ENCODE data around the gene RNF220. TPM values are rescaled to one million over a fixed set of nuclear protein-coding genes. Genes with fewer than 3 reads are reported as not detected.
"Not testable (repeated sequence)": the region's sequence is repeated elsewhere in the genome, so short reads cannot be mapped to it uniquely, and the experiment has no call there.

The RNF220 gene
- polyA plus RNA-seq, 3 donors = 33.3 to 60.4 (median 46.9) TPM

DNA sequence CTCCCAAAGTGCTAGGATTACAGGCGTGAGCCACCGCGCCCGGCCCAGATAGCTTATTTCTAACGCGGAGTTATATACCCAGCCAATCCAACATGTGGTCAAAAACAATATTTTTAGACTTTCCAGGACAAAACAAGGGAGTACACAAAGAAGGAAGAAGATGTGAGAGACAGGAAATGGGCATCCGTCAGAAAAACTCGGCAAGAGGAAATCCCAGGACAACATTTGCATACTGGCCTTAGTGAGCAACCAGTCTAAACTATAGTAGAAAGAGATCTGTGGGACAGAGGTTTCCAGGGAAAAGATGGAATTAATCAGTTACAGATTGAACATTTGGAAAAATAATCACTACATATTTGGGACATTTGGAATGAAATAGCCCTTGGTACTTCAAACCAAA lies 280.8 kb downstream of the RNF220 start:
- H3K27ac ChIP-seq (ENCODE audit: low read depth, low read length) = no peak overlapping the region
- 71 to 88% (median 75%) methylated on average over 8 of the region's 8 CpGs for WGBS, 3 donors

DNA sequence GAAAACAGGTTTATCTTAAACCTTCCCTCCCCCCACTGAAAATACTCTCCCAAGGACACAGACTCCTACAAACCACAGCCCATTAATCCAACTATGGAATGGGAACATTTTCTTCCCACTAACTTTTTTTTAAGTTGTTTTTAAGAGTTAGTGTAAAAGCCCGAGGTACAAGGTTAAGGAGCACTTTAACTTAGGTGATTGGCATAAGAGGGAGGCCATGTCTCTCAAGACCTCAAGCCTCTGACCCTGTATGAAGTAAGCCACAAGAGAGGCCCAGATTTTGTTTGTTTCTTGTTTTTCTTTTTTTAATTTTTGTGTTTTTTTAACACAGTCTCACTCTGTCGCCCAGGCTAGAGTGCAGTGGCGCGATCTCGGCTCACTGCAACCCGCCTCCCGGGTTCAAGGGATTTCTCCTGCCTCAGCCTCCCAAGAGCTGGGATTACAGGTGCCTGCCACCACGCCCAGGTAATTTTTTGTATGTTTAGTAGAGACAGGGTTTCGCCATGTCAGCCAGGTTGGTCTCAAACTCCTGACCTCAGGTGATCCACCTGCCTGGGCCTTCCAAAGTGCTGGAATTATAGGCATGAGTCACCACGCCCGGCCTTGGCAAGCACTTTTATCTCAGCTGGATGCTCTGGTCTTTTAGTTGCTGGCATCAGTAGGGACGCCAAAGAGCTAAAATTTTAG lies 283.8 kb downstream of the RNF220 start:
- 81 to 90% (median 86%) methylated on average over 12 of the region's 12 CpGs for WGBS, 3 donors
- H3K27ac ChIP-seq (ENCODE audit: low read depth, low read length) = no peak overlapping the region

DNA sequence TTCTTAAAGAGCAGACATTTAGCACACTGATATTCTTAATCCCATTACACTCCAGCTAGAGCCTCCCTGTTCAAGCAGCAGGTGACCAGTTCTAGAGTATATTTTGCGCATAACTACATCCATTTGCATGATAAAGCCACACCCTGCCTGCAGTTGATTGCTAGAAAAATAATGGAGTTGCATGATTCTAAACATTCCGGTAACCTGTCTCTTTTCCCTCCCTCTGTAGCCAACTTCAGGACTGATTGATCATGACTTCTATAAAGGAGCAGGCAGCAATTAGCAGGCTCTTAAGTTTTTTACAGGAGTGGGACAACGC lies 284.4 kb downstream of the RNF220 start:
- H3K27ac ChIP-seq (ENCODE audit: low read depth, low read length) = no peak overlapping the region
- 85% methylated on average over 3 of the region's 3 CpGs for WGBS, 3 donors

DNA sequence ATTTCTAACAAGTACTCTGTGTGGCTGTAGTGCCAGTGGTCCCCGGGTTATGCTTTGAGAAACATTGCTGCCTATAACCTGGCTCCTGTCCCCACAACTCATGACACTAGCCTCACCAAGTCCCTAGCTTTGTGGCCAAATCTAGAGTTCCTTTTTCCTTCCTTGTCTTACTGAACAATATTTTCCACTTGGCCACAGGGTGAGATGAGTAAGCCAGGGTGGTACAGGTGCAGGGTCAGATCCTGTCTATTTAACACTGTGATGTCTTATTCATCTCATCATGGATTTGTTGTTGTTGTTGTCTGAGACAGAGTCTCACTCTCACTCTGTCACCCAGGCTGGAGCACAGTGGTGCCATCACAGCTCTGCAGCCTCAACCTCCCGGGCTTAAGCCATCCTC lies 288.1 kb downstream of the RNF220 start:
- WGBS, 3 donors = 85 to 87% (median 85%) methylated on average over 2 of the region's 2 CpGs
- no peak overlapping the region for H3K27ac ChIP-seq (ENCODE audit: low read depth, low read length)

DNA sequence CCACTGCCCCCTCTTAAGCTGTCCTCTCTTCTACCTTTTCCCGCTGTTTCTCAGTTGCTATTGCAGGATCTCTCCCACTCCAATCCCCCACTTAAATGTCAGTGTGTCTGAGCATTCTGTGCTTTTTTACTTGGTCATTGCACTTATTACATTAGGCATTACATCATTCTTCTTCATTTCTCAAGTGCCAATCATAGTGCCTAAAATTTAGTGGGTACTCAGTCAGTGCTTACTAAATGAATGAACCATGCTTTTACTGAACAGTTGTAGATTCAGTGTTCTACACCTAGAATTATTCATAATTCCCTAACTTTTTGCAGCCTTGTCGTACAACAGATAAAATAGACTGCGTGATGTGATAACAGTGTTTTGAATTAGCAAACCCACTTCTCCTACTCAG lies 288.8 kb downstream of the RNF220 start:
- 93 to 95% (median 95%) methylated on average over 3 of the region's 3 CpGs for WGBS, 3 donors
- no peak overlapping the region for H3K27ac ChIP-seq (ENCODE audit: low read depth, low read length)

DNA sequence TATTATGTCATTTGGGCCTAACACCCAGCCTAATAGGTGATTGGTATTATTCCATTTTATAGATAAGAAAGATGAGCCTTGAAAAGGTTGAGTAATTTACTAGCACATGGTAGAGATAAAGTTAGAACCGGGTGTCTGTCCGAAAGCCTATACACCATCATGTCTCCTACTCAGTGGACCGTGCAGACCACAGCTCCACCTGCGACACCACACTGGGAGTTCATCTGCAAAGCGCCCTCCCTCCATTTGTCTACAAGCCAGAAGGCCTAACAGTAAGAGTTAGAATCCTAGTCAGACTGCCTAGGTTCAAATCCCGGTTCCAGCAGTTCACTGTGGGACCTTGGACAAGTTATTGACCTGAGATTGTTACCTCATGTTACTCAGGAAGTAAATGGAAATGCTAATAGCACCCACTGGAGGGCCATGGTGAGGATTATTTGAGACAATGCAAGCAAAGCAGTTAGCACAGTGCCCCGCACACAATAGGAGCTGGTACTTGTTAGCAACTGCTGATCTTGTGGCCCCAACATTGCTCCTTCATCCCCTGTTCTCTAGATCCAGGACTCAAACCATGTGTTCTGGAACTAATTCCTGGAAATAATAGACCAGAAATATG lies 289.9 kb downstream of the RNF220 start:
- H3K27ac ChIP-seq (ENCODE audit: low read depth, low read length) = no peak overlapping the region
- WGBS, 3 donors = 92 to 96% (median 94%) methylated on average over 7 of the region's 7 CpGs

DNA sequence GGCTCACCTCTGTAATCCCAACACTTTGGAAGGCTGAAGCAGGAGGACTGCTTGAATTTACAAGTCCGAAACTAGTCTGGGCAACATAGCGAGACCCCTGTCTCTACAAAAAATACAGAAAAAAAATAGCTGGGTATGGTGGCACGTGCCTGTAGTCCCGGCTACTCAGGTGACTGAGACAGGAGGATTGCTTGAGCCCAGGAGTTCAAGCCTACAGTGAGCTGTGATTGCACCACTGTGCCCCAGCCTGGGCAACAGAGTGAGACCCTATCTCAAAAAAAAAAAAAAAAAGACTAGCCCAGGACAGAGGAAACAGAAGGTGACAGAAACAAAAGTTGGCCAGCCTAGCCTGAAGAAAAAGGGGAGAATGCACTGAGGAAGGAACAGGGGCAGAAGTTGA lies 290.6 kb downstream of the RNF220 start:
- no peak overlapping the region for H3K27ac ChIP-seq (ENCODE audit: low read depth, low read length)
- 88 to 94% (median 93%) methylated on average over 4 of the region's 4 CpGs for WGBS, 3 donors

DNA sequence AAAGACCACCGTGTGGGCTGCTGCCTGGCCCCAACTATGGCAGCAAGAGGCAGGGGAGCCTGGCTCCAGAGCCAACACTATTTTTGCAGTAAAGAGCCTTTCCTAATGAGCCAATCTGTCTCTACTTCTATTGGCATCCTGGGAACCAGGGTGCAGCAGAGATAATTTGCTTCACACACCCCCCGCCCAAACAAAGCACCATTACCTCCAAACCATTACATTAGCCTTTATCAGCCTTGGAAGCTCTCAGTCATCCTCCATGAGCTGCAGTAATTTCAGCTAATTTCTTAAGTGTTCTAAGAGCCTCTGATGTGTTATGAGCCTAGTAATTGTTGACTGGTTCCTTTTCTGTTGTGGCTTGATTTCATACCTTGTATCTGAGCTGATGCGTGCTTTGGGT lies 291.0 kb downstream of the RNF220 start:
- WGBS, 3 donors = 83 to 95% (median 94%) methylated on average over 3 of the region's 3 CpGs
- no peak overlapping the region for H3K27ac ChIP-seq (ENCODE audit: low read depth, low read length)

DNA sequence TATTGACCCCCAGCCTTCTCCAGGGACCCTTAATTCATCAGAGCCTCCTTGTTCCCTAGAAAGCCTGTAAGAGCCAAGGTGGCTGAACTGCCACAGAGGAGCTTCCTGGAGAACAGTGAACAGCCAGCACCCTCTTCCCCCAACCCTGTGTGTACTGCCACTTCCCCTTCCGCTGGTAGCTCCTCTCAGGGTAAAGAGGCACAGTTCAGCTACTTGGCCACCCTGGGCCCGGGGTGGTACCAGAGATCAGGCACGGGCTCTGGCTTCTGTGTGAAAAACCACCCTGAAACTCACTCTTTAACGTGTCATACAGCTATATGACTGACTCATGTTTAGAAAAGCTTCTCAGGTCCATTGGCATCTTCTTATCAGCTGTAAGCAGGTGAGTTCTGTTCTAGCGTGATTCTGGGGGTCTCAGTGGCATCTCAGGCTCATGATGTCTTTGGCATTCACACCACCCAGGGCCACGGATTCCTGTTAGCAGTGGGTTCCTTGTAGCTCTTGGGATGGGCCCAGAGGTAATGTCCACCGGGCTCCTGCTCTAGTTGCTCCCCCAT lies 291.8 kb downstream of the RNF220 start:
- no peak overlapping the region for H3K27ac ChIP-seq (ENCODE audit: low read depth, low read length)
- 62 to 67% (median 67%) methylated on average over 7 of the region's 7 CpGs for WGBS, 3 donors

DNA sequence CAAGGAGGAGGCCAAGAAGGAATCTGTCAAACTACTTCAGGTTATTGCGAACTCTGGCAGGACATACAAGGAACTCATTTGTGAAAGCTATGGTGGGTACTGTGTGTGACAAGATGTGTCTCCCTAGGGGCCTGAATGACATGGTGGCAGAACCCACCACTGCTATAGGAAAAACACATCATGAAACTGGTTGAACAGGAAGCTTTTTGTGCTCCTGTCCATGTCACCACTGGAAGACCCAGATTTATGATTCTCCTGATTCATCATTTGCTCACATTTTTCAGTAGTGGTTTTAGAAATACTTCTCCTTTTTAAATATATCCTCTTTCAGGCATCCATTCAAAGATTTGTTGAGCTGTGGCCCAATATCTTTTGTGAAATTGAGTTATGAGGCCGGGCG lies 293.1 kb downstream of the RNF220 start:
- no peak overlapping the region for H3K27ac ChIP-seq (ENCODE audit: low read depth, low read length)
- 66 to 86% (median 75%) methylated on average over 3 of the region's 3 CpGs for WGBS, 3 donors

DNA sequence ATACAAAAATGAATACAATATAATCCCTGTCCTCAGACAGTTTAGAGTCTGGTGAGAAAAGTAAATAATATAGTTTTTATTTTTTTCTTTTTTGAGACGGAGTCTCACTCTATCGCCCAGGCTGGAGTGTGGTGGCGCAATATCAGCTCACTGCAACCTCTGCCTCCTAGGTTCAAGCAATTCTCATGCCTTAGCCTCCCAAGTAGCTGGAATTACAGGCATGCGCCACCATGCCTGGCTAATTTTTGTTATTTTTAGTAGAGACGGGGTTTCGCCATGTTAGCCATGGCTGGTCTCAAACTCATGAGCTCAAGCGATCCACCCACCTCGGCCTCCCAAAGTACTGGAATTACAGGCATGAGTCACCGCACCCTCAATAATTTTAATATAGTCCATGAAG lies 294.3 kb downstream of the RNF220 start:
- H3K27ac ChIP-seq (ENCODE audit: low read depth, low read length) = not testable (repeated sequence)
- 91 to 97% (median 93%) methylated on average over 9 of the region's 9 CpGs for whole genome bisulfite sequencing, 3 donors

DNA sequence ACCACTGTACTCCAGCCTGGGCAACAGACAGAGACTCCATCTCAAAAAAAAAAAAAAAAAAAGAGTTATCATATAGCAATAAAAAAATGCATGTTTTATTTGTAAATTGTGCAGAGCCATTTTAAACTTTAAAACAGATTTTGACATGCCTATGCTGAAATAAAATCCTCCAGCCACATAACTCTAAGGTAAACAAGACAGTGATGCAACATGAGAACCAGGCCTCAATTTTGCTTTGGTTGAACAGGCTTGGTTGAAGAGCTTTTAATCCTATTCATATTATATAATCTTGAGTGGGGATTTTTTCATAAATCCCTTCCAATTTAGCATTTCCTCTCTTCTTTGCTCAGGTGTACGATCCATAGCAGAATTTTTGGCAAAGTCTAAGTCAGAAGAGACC lies 295.5 kb downstream of the RNF220 start:
- WGBS, 3 donors = 78 to 89% (median 87%) methylated on average over 1 of the region's 1 CpG
- H3K27ac ChIP-seq (ENCODE audit: low read depth, low read length) = no peak overlapping the region

DNA sequence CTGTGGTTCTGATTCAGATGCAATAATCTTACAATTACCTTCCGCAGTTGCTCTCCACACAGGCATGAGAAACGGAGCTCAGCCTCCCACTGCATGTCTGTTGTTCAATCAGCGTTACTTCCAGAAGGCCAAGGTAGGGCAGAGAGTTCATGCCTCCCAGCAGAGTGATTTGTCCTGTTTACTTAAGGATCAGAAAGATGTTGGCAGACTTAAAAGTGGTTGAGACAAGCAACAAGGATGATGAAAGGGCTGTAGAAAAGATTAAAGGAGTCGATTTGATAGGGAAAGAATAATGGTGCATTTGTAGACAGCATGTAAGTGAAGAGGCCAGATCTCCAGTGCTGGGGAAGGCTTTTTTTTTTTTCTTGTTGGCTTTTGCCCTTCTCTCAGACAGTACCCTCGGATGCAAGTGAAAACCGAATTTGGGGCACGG lies 296.1 kb downstream of the RNF220 start:
- H3K27ac ChIP-seq (ENCODE audit: low read depth, low read length) = no peak overlapping the region
- WGBS, 3 donors = 74 to 81% (median 75%) methylated on average over 7 of the region's 7 CpGs

Other genes starting within 250 kb of the RNF220 start
- 10 to 100 TPM; 24.5 to 31.0 (median 26.9) TPM for gene DMAP1, start 191.8 kb upstream of the RNF220 start, polyA plus RNA-seq
- gene ERI3, start 50.0 kb upstream of the RNF220 start, polyA plus RNA-seq = 10 to 100 TPM; 23.1 to 36.3 (median 33.3) TPM

Measured in adipose tissue (tissue), 3 donors.